Stomach (tissue), 4 donors: ENCODE data around the gene PROX2.

Experiments
- CTCF ChIP-seq, 7 experiments: fragments of 450-650 bp in 4 of 7; fragments of 200-600 bp in 3 of 7; sonication (generic) in 3 of 7; IDR thresholded peaks; one replicate each; pipeline ENCODE4 v1.5.1; 2016 to 2019; ENCODE audit warnings: antibody characterized with exemption in 7 of 7, control low read depth in 2 of 7, mild to moderate bottlenecking in 1 of 7
- EP300 ChIP-seq: sonication (generic); formaldehyde crosslinking; IDR thresholded peaks from one replicate; pipeline ENCODE4 v1.6.1; 2017; ENCODE audit warnings: antibody characterized with exemption
- POLR2A ChIP-seq, 4 donors: fragments of 450-650 bp; IDR thresholded peaks; one replicate each; pipeline ENCODE4 v1.6.1; 2016; ENCODE audit warnings: antibody characterized with exemption in 4 of 4, control low read depth in 2 of 4, mild to moderate bottlenecking in 1 of 4, moderate library complexity in 1 of 4
- POLR2AphosphoS5 ChIP-seq, 3 donors: sonication (generic); formaldehyde crosslinking; IDR thresholded peaks; one replicate each; pipeline ENCODE4 v1.6.1; 2016; ENCODE audit warnings: antibody characterized with exemption in 3 of 3

GRCh38 chr14:74840603-74841030 lies 35.3 kb downstream of the PROX2 start:
- TF ChIP-seq CTCF (IDR thresholded peaks at IDR 0.05) (no peak), POLR2A (IDR thresholded peaks at IDR 0.05) (no peak), POLR2AphosphoS5 (IDR thresholded peaks at IDR 0.05) (no peak), EP300 (no peak)
